Left ventricle myocardium inferior (tissue), 1 donor: Measurements from ENCODE around the gene MOV10L1. TPM values are rescaled to one million over a fixed set of nuclear protein-coding genes. Genes with fewer than 3 reads are reported as not detected.

Experiments
- DNase-seq: peaks from one replicate; pipeline ENCODE4 v3.0.0-alpha.2; 2020
- H3K27ac ChIP-seq: fragments of 200-600 bp; replicated peaks from 2 replicates; pipeline ENCODE4 v1.8.0; 2021
- H3K27me3 ChIP-seq: fragments of 200-600 bp; 2 replicates; pipeline ENCODE4 v1.8.0; 2021; ENCODE audit warnings: low read depth
- H3K36me3 ChIP-seq: fragments of 200-600 bp; 2 replicates; pipeline ENCODE4 v1.8.0; 2021
- H3K4me1 ChIP-seq: fragments of 200-600 bp; 2 replicates; pipeline ENCODE4 v1.8.0; 2021
- H3K4me3 ChIP-seq: fragments of 200-600 bp; 2 replicates; pipeline ENCODE4 v1.8.0; 2021; ENCODE audit warnings: mild to moderate bottlenecking, moderate library complexity
- H3K9me3 ChIP-seq: fragments of 200-600 bp; replicated peaks from 2 replicates; pipeline ENCODE4 v1.8.0; 2021
- CTCF ChIP-seq: fragments of 200-600 bp; IDR thresholded peaks from 2 replicates; pipeline ENCODE4 v1.8.0; 2021; ENCODE audit warnings: antibody characterized with exemption, mild to moderate bottlenecking, borderline replicate concordance
- intact Hi-C: fragments of 100-400 bp; cut with micrococcal nuclease; formaldehyde crosslinking; loops from one replicate; pipeline ENCODE4 v1.11.0; 2022
- total RNA-seq: library from RNA; stranded (reverse); fragmentation: NEBNext Ultra II Directional; extraction: Animal tissue kit (Norgen Biotek cat#: 25700); gene quantifications from one replicate; pipeline ENCODE4 v1.2.1, GENCODE V29; 2021
- donor health status: DM: no; HTN: yes; CAD: no; lungs with severe emphysema.

Gene MOV10L1
- total RNA-seq, 1 donor from 2014 or later: 0.49 TPM

GRCh38 chr22:50061141-50061823, 28.5 kb upstream of the MOV10L1 start:
- no peak for DNase-seq
- no peaks in the 10 kb centered on the region for H3K36me3 ChIP-seq
- H3K4me3 ChIP-seq: no peak overlapping the region
- H3K27ac ChIP-seq: no peak overlapping the region
- no peaks in the 10 kb centered on the region for H3K9me3 ChIP-seq
- H3K4me1 ChIP-seq: peaks cover 17% of the 10 kb centered on the region
- intact Hi-C loops: no loop called here
- no peak for TF ChIP-seq CTCF
- H3K27me3 ChIP-seq: peaks cover 81% of the 10 kb centered on the region

- no peak for DNase-seq
- Histone ChIP-seq H3K27ac (no peak overlapping the region), H3K27me3 (peaks cover 83% of the 10 kb centered on the region), H3K9me3 (no peaks in the 10 kb centered on the region), H3K4me1 (peaks cover 17% of the 10 kb centered on the region), H3K36me3 (no peaks in the 10 kb centered on the region), H3K4me3 (no peak overlapping the region)
- no peak for TF ChIP-seq CTCF
- intact Hi-C loops: no loop called here
These were observed 27.9 kb upstream of the MOV10L1 start for GRCh38 chr22:50061824-50062355.

- Histone ChIP-seq H3K9me3 (no peaks in the 10 kb centered on the region), H3K27ac (no peak overlapping the region), H3K4me3 (no peak overlapping the region), H3K36me3 (no peaks in the 10 kb centered on the region), H3K4me1 (peaks cover 17% of the 10 kb centered on the region), H3K27me3 (peaks cover 84% of the 10 kb centered on the region)
- no peak for DNase-seq
- intact Hi-C loops: no loop called here
- TF ChIP-seq CTCF: no peak
These were observed 27.2 kb upstream of the MOV10L1 start for GRCh38 chr22:50062509-50063135.

GRCh38 chr22:50063589-50064393, 26.0 kb upstream of the MOV10L1 start:
- Histone ChIP-seq H3K9me3 (no peaks in the 10 kb centered on the region), H3K4me1 (peaks cover 12% of the 10 kb centered on the region), H3K27me3 (peaks cover 78% of the 10 kb centered on the region), H3K36me3 (no peaks in the 10 kb centered on the region), H3K27ac (no peak overlapping the region), H3K4me3 (no peak overlapping the region)
- intact Hi-C loops: no loop called here
- no peak for DNase-seq
- no peak for TF ChIP-seq CTCF

- TF ChIP-seq CTCF: no peak
- Histone ChIP-seq H3K4me1 (peaks cover 5% of the 10 kb centered on the region), H3K36me3 (no peaks in the 10 kb centered on the region), H3K27me3 (peaks cover 71% of the 10 kb centered on the region), H3K9me3 (no peaks in the 10 kb centered on the region), H3K4me3 (no peak overlapping the region), H3K27ac (no peak overlapping the region)
- intact Hi-C loops: no loop called here
- DNase-seq: no peak
These were observed 25.4 kb upstream of the MOV10L1 start for GRCh38 chr22:50064453-50064852.
